HG03097 (cell line): ENCODE data around the gene SGMS1.
"Not testable (repeated sequence)": the region's sequence is repeated elsewhere in the genome, so short reads cannot be mapped to it uniquely, and the experiment has no call there.

Experiments
- ATAC-seq: cut with Tn5 transposase; IDR thresholded peaks from one replicate; pipeline ENCODE4 v1.9.1; 2021; ENCODE audit not compliant: unreplicated experiment, low FRiP score

The SGMS1 gene

DNA sequence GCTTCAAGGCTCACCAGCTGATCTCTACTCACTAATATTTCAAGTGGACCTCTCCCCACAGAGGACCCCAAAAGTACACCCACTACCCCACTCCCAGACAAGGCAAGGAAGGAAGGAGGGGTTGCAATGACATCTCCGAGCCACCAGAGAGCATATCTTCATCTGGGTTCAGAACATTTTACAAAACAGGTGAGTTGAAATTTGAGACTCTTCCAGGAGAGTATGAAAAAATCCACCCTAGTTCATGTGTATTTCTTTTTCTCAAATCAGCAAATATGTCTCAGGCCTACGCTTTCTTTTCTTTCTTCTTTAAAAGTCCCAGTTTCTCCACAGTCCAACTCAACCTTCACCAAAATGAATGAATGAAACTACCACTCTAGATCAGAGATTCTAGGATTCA lies 61.9 kb downstream of the SGMS1 start:
- ATAC-seq: no peak

DNA sequence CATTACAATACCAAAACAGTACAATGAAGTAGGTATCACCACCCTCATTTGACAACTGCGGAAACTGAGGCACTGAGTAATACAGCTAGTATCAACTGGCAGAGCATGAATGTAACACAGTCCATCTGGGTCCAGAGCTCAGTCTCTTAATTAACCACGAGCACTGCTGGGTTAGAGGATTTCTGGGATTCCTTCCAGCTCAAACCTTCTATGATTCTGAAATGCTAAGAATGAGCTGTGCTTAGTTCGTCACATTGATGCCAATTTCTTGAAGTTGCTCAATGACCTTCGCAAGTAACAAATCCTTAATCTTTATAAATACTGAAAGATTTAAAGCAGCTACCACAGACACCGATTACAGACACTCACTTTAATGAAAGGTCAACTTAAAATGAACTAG lies 62.5 kb downstream of the SGMS1 start:
- no peak for ATAC-seq

DNA sequence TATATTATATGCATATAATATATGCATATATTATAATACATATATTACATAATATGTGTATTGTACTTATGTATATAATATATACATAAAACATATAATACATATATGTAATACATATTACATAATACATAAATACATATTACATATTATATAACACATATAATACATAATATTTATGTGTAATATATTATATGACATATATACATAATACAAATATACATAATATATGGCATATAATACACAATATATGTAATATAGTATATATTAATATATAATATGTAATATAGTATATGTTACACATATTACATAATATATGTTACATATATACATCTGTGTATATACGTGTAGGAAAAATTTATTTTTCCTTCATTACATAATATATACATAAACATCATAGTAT lies 63.4 kb downstream of the SGMS1 start:
- ATAC-seq: no peak

DNA sequence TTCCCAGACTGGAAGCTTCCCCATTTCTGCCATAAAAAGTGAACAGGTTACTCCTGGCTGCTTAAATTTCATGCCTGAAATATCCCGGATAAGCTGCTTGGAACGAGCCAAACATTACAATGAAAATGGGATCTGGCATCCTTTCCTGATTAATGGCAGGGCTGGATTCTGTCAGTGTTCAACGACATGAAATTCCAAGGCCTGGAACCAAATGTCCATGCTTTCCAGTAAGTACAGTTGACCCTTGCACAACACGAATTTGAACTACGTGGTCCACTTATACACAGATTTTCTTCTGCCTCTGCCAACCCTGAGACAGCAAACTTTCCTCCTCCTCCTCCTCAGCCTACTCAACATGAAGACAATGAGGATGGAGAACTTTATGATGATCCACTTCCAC lies 65.4 kb downstream of the SGMS1 start:
- no peak for ATAC-seq

DNA sequence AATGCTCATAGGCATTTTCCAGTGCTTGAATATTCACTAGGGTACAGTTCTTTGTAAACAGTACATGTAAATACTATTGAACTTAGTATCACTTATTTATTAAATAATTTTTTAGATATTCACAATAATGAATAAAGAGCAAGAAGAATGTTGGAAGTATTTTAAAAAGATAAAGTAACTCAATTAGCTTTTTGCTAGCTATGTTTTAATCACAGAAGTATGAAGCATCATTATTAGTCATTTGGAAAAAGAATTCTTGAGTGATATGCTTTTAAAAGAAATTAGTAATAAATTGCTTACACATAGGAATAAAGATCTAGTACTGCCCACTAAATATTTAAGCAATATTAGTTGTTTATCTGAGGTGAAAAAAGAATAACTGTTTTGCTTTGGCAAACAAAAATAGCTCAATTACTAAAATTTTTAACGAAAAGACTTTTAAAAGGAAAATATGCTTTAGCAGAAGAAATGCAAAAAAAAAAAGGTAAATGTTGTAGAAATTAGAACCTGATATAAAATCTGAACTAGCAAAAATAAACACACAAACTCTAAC lies 66.5 kb downstream of the SGMS1 start:
- no peak for ATAC-seq

DNA sequence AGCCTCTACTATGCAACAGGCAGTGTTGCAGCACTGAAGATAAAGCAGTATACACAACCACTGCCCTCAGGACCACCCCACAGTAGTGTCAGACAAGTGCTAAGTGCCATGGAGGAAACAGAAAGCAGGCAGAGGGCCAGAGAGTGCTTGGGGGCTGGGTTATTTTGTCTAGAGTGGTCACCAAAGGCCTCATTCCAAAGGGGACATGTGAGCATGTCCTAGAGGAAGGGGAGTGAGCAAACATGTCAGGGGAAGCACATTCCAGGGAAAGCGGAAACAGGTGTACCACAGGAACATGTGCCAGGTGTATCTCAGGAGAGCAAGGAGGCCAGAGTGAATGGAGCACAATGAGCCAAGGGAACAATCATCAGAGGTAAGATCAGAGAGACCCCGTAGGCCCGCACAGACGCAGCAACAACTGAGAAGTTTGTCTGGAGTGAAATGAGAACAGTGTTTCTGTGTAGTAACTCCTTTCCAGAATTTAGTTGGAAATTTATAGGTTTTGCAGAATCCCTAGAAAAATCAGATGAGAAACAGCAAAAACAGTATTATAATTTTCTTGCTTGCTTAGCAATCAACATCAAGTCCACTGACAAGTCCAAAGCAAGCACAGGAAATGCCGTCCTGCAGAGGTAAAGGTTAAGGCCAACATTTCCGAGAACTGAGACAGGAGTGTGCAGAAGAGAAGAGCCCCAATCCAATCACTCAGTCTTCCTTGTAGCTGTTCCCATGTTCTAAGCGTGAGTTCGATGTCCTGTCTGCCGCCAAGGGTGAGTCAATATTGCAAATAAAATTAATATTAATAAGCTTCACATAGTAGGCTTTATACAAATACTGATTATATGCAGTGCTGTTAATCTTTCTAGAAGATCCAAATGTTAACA lies 67.3 kb downstream of the SGMS1 start:
- ATAC-seq: no peak

DNA sequence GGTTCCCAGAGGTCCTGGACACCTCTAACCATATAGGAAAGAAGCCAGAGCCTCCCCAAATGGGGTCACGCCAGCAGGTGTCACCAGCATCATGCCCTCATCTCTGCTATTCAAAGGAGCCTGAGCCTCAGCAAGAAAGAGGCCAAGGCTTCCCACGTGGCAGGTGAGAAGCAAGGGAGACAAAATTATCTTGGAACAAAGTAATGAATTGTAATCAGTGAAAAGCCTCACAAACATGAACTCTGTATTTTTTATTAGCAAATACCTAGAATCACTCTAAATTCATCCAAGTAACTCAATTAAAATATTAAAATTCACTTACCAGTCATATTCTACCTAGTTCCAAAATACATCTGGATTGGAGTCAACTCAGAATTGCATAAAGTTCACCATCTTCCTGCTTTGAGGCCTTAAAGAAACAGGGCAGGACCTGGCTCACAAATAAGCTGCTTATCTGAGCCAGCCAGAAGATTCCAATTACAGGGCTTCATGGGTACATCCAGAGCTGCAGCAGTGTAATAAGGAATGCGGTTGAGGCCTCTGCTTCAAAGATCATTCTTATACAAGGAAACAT lies 68.7 kb downstream of the SGMS1 start:
- ATAC-seq: no peak

DNA sequence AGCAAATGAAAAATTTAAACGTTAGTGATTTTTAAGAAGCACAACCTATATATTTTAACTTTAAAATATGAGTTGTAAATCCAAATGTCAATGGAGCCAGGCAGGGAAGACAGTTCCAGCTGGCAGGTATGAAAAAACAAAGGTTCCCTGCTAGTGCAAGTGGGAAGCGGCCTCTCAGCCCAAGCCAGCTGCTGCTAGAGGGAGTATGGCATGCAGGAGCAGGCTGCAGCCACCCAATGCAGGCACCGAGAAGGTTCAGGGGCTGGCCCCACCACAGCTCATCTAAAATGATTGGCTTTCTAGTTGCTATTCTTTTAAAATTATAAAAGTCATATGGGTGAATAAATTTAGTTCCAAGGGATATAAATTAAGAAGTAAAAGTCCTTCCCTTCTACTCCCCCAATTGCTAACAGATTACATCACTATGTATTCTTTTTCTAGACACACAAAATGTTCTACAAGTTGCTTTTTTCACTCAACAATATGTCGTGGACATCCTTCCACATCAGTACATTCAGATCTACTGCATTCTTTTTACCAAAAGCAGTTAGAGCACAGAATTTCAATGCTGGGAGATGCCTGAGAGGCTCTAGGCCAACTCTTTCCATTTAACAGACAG lies 69.3 kb downstream of the SGMS1 start:
- ATAC-seq: no peak

DNA sequence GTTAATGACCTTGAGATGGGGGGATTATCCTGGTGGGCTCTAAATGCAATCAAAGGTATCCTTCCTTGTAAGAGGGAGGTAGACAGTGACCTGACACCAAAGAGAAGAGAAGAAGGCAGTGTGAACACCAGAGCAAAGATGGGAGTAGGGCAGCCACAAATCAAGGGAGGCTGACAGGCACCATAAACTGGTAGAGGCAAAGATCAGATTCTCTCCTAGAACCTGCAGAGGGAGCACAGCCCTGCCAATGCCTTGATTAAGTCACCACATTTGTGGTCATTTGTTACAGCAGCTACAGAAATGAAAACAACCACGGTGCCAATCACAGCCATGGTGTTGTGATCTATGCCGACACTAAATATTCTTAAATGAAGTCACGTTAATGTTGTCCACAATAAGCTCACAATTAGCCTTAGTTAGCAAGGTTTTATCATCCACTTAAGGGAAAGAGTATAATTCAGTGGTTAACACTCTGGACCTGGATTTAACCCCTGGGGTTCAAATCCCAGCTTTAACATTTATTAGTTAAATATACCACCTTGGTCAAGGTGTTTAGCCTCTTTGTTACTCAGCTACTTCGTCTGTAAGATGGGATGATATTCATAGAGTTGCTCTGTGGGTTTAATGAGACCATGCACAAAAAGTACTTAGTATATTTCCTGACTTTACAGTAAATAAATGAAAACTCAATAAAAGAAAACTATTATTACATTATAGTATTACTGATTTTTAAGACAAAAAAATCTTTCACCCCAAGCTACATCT lies 70.8 kb downstream of the SGMS1 start:
- no peak for ATAC-seq

DNA sequence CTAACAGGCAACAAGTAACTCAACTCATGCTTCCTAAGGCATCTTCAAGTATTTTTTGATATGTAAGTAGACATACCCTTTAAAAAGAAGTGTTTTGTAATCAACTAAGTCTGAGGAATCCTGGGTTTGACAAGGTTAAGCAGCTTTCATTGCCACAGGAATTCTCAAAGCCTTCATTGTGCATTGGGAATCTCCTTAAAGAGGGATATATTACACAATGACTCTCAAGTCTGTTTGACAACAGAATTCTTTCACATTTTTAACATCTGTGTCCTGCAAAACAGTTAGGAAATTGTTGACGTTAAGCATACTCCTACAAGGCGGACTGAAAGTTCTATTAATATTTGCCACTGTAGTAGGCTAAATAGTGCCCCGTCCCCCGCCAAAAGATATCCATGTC lies 71.4 kb downstream of the SGMS1 start:
- ATAC-seq: no peak

DNA sequence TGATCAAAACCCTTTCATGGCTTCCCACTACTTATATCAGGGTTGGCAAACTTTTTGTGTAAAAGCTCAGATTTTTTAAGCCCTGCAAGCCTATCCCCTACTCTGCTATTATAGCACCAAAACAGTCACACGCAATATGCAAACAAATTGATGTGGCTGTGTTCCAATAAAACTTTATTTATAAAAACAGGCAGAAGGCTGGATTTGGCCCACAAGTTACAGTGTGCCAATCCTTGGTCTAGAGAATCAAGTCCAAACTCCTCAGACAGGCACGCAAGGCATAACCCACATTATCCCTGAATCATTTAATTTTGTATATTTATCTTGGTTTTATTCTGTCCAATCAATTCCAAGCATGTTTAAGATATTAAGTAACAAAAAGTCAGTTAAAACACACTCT lies 71.9 kb downstream of the SGMS1 start:
- ATAC-seq: no peak

DNA sequence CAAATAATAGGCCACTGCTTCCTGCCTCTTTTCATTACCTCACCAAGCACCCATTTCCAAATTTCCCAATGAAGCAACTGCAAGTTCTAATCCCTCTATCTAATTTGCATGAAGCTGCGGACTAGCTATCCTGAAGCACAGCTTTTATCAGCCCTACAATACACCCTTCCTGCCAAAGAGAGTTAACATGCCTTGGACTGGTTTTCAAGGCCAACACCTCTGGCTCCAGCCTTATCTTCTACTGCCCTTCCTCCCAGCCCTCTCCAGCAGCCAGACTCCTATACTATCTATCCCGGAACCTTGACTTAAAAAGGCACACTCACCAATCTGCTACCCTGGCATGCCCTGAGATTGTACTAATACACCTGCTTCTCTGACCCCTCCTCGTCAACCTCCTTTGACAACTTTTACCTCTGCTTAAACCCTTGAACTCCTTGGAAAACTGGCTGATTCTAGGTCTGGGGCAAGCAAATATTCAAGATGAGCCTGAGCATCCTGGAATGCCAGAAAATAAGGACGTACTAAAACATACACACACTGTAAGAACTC lies 73.4 kb downstream of the SGMS1 start:
- no peak for ATAC-seq

DNA sequence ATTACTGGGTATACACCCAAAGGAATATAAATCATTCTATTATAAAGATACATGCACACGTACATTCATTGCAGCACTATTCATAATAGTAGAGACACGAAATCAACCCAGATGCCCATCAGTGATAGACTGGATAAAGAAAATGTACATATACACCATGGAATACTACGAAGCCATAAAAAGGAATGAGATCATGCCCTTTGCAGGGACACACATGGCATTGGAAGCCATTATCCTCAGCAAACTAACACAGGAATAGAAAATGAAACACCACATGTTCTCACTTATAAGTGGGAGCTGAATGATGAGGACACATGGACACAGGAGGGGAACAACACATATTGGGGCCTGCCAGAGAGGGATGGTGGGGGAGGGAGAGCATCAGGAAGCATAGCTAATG lies 74.6 kb downstream of the SGMS1 start:
- not testable (repeated sequence) for ATAC-seq

DNA sequence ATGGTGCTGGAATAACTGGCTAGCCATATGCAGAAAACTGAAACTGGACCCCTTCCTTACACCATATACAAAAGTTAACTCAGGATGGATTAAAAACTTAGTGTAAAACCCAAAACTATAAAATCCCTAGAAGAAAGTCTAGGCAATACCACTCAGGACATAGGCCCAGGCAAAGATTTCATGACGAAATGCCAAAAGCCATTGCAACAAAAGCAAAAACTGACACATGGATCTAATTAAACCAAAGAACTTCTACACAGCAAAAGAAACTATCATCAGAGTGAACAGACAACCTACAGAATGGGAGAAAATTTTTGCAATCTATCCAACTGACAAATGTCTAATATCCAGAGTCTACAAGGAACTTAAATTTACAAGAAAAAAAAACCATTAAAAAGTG lies 75.3 kb downstream of the SGMS1 start:
- not testable (repeated sequence) for ATAC-seq

DNA sequence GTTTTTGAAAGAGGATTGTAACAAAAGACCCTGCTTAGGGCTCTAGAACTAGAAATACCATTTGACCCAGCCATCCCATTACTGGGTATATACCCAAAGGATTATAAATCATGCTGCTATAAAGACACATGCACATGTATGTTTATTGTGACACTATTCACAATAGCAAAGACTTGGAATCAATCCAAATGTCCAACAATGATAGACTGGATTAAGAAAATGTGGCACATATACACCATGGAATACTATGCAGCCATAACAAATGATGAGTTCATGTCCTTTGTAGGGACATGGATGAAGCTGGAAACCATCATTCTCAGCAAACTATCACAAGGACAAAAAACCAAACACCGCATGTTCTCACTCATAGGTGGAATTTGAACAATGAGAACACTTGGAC lies 77.5 kb downstream of the SGMS1 start:
- ATAC-seq: not testable (repeated sequence)

DNA sequence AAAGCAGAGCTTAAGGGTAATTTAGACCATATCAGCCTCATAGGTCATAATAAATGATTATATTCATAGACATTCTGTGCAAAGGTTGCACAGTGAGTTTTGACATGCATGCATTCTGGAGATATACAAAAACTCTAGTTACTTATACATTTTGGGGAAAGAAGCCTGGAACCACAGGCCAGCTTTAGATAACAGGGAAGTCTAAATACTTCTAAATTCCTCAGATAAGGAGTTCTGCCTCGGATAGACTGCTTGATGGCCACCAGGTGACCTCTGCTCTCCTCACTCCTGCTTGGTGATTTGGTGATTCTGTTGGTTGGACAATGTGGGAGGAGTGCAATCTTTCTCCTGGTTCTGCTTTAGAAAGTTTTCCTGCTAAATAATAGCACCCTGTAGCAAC lies 77.9 kb downstream of the SGMS1 start:
- no peak for ATAC-seq

DNA sequence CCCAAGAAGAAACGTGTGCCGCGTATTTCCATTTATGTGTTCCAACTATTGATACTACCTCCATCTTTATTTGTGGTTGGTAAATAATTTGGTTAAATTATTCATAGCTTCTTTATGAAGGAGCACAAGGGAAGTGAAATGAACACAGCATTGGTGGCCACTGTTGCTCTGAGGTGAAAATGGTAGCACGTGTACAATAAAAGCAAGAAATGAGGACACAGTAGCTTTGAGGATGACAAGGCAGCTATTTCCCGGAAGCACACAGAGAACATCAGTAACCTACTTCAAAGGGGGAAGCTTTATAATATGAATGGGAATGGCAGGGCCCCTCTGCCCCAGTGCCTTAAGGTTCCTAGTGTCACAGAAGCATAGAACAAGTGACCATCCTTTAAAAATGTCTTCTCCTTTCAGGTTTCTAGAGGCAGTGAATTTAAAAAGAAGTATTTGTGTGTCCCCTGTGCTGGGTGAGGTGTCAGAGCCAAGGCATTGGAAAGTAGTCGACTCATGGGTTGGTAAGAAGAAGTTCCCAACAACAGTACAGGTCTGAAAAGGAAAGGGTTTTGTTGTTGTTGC lies 78.8 kb downstream of the SGMS1 start:
- no peak for ATAC-seq

DNA sequence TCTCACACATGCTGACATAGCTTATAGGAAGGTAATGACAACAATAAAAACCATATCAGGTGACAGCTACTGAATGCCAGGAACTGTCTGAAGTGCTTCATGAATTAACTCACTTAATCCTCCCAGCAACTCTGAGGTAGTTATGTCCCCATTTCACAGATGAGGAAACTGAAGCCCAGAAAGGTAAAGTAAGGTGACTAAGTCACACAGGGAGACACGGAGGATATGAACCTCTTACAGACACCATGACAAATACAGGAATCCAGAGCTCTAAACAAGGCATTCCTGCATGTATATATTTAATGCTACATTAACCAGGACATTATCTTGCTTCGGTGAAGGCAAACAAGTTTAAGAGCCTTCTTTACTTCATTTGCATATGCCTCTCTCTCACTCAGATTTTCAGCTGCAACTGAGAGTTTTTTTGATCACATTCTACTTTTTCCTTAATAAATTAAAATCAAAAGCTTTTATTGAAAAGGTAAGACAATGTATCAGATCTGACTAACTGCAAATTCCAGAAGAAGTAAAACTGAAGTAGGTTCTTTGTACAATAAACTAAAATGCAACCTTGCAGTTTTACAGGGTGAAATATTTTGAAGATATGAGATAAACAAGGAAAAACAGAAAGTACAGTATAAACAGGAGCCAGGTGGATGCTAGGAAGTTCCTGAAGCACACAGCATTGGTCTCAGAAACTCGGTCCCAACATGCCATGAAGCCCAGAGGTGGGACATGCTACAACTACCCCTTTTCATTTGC lies 79.5 kb downstream of the SGMS1 start:
- no peak for ATAC-seq

DNA sequence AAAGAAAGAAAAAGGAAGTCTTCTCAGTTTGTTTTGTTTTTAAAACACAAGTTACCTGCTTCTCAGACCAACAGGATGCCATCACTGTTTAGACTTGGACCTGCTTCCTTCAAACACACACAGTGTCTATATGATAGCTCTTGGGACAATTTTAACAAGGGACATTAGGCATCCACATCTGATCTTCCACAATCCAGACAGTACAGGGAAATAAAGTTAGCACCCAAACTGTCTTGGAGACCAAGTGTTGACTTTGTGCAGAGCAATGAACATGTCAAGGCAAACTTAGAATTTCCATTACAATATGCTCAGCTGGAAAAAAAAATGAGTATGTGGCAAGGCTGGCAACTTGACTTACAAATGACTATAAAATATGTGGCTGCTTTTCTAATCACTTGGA lies 80.9 kb downstream of the SGMS1 start:
- ATAC-seq: no peak

DNA sequence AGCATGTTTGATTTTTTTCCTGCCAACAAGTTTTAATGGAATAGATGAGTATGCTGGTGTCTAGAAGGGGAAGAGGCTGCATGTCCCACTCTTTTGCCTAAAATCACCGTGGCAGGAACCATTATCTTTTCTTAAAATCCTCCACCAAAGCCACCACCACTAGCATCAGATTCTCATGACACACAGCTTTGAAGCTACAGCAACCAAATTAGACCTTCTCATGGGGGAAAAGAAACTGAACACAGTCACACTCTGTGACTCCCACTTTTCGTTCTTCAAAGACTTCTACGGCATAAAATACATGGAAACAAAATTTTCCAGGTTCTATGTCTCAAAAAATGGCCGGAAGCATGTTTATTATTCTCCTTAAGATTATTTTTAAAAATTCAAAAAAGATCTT lies 81.8 kb downstream of the SGMS1 start:
- ATAC-seq: no peak
